GM18861 (cell line): ENCODE results near the gene CHST12.
"Not testable (repeated sequence)": the region's sequence is repeated elsewhere in the genome, so short reads cannot be mapped to it uniquely, and the experiment has no call there.

Experiments
- ATAC-seq: cut with Tn5 transposase; IDR thresholded peaks from one replicate; pipeline ENCODE4 v1.9.1; 2021; ENCODE audit not compliant: unreplicated experiment

Gene CHST12

GRCh38 chr7:2403718-2404648 is 572 bp downstream of the CHST12 start:
- no peak for ATAC-seq

GRCh38 chr7:2404714-2405119 is 1.3 kb downstream of the CHST12 start:
- no peak for ATAC-seq

- ATAC-seq = no peak
Observed at GRCh38 chr7:2405201-2405600, 1.8 kb downstream of the CHST12 start.

GRCh38 chr7:2405601-2406345 is 2.4 kb downstream of the CHST12 start:
- peak; percentile 44 for ATAC-seq

DNA sequence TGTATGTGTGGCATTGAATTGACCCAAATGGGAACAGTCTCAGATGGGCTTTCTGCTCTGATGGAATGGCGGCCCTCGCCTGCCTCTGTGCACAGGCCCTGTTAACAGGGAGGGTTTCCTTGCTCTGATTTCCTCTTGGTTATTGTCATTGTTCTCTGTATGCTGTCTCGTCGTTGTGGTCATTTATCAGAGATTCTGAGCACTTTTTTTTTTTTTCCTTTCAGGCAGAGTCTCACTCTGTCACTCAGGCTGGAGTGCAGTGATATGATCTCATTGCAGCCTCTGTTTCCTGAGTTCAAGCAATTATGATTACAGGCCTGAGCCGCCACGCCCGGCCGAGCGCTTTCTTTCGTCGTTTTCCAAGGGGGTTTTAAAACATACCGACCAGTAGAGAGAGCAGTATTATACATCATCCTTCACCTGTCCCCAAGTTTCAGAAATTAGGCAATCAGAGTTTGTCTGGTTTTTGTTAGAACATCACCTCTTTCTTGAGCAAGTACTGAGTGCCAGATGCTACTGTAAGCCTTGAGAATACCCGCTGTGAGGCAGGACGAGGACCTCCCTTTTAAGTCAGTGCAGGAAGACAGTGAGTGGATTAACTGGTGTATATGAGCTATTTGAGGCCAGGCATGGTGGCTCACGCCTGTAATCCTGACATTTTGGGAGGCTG is 6.5 kb downstream of the CHST12 start:
- no peak for ATAC-seq

- no peak for ATAC-seq
Observed at GRCh38 chr7:2411049-2411448, 7.6 kb downstream of the CHST12 start.

GRCh38 chr7:2411815-2412586 is 8.6 kb downstream of the CHST12 start:
- ATAC-seq = no peak

DNA sequence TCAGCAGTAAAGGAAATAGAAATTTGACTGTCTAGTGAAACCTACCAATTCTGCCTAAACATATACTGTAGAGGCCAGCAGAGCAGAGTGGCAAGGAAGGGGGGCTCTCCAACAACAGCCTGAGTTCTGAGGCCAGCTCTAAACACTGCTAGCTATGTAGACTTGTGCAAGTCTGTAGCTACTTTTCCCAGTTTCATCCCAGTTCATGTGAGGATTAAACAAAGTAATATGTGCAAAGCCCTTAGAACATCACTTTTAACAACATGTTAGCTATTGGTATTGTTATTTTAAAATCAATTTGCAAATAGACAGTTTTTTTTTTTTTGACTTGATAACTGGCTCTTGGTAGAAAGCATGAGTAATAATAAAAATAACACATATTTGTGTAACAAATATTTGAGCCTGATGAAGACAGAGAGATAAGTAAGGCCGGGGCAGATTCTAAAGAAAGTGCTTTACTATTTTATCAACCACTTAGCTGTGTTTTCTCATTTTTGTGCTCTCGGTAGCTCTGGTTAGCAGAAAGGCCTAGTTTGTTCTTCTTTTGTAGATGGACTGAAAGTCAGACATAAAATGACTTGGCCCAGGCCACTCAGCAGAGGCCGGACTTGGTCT is 9.3 kb downstream of the CHST12 start:
- no peak for ATAC-seq

DNA sequence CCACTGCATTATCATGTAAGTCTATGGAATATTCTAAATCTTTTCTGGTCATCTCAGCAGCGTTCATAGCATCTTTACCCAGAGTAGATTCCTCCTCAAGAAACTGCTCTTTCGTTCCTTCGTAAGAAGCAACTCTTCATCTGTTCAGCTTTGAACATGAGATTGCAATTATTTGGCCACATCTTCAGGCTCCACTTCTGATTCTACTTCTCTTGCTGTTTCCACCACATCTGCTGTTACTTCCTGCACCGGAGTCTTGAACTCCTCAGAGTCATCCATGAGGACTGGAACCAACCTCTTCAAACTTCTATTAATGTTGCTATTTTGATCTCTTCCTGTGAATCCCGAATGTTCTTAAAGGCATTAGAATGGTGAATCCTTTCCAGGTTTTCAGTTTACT is 12.7 kb downstream of the CHST12 start:
- no peak for ATAC-seq

GRCh38 chr7:2416650-2417049 is 13.2 kb downstream of the CHST12 start:
- no peak for ATAC-seq

GRCh38 chr7:2417178-2417577 is 13.8 kb downstream of the CHST12 start:
- not testable (repeated sequence) for ATAC-seq

DNA sequence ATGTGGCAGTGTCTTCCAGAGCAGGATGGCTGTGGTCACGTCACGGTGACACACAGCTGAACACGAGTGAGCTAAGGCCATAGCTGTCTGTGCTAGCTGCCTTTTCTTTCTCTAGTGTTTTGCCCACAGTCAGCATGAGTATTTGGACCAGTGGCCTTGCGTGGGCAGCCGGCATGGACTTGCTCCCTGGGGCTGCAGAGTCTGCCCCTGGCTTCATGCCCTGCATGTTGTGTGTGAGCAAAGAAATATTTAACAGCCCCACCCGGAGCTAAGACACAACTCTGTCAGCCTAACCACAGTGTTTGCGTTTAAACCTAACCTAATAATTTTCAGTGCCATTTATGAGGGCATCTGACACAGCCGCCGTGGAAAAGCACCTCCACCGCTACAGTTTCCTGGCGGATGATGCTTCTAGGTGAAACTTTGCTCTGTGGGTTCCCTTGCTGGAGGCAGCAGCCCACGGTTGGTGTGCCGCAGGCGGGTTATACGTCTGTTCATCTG is 14.6 kb downstream of the CHST12 start:
- no peak for ATAC-seq

DNA sequence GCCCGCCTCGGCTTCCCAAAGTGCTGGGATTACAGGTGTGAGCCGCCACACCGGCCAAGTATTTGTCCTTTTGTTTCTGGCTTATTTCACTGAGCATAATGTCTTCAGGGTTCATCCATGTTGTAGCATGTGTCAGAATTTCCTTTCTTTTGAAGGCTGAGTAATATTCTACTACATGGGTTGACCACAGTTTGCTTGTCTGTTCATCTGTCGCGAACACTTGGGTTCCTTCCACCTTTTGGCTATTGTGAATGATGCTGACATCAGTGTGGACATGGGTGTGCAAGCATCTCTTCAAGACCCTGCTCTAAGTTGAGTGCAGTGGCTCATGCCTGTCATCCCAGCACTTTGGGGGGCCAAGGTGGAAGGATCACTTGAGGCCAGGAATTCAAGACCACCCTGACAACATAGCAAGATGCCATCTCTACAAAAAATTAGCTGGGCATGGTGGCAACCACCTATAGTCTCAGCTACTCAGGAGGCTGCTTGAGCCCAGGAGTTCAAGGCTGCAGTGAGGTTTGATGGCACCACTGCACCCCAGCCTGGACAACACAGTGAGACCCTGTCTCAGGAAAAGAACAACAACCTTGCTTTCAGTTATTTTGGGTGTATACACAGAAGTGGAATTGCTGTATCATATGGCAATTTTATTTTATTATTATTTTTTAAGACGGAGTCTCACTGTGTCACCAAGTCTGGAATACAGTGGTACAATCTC is 17.0 kb downstream of the CHST12 start:
- ATAC-seq = no peak

GRCh38 chr7:2421943-2422310 is 18.5 kb downstream of the CHST12 start:
- no peak for ATAC-seq

DNA sequence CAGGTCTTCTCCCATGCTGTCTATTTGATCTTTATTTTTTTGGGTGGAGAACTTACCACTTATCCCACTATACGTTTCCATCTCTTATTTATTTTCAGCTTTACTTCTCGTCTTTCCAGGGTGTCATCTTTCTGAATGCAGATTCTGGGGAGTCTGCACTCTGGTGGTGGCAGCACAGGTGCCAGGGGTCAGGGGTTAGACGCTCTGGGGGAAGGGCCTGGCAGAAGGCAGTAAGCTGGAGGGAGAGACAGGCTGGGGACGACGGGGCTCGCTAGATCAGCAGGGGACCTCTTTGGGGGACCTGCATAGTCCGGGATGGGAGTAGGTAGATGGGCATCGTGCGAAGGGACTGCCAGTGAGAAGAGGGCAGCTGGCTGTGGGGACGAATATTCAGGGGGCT is 22.3 kb downstream of the CHST12 start:
- ATAC-seq = no peak

GRCh38 chr7:2431260-2431867 is 28.0 kb downstream of the CHST12 start:
- no peak for ATAC-seq

DNA sequence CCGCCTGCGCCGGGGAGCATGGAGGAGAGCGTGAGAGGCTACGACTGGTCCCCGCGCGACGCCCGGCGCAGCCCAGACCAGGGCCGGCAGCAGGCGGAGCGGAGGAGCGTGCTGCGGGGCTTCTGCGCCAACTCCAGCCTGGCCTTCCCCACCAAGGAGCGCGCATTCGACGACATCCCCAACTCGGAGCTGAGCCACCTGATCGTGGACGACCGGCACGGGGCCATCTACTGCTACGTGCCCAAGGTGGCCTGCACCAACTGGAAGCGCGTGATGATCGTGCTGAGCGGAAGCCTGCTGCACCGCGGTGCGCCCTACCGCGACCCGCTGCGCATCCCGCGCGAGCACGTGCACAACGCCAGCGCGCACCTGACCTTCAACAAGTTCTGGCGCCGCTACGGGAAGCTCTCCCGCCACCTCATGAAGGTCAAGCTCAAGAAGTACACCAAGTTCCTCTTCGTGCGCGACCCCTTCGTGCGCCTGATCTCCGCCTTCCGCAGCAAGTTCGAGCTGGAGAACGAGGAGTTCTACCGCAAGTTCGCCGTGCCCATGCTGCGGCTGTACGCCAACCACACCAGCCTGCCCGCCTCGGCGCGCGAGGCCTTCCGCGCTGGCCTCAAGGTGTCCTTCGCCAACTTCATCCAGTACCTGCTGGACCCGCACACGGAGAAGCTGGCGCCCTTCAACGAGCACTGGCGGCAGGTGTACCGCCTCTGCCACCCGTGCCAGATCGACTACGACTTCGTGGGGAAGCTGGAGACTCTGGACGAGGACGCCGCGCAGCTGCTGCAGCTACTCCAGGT is 29.7 kb downstream of the CHST12 start:
- no peak for ATAC-seq
